ENCODE measurements around the gene PPDPF.

The PPDPF gene

DNA sequence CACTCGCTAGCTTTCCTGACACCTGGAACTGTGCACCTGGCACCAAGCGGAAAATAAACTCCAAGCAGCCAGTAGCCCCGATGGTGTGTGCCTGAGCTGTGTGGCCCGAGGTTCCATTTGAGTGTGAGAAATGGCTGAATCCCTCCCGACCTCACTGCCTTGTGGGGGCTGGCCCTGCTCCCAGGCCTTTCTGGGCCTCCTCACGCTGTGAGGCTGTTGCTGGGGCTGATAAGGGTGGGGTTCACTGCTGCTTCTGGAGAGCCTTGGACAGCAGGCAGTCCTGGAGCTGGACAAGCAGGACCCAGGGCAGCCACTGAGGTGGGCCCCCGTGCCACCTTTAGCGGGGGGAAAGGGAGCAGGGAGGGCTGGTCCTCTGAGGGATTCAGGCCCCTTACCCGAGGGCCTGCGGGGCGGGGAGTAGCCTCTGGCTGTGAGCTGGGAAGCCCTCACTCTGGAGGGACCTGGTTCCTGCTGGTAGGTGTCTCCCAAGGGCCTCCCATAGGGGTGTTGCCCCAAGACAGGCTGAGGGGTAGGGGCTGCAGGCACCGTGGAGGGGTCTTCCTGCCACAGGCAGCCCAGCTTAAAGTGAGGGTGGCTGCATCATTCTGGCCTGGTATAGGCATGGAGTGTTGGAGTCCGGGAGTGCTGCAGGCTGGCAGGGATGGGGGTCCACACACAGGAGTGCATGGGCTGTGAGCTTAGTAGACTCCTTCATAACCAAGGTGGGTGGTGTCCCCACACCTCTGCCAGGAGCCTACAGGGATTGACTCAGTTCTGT, 1.7 kb downstream of the PPDPF start:
- DNase-seq = no peak

GRCh38 chr20:63522981-63523611, 2.5 kb downstream of the PPDPF start:
- no peak for DNase-seq

DNA sequence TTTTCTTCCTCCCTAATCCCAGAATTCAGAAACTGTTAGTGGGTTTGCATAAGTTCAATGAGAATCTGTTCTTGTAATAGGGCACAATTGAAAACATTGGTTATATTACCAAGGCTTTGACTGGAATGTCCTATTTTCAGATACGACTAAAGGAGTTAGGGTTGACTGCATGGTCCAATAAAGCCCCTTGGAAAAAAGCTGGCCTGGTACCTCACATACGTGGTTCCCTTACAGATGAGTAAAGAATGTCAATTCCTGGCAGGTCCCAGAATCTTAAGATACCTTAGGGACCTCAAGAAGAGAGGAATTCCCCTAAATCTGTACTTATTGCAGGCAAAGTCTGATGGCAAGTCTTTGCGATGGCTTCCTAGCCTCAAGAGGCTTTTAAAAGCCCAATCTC, 4.6 kb downstream of the PPDPF start:
- DNase-seq = no peak

DNA sequence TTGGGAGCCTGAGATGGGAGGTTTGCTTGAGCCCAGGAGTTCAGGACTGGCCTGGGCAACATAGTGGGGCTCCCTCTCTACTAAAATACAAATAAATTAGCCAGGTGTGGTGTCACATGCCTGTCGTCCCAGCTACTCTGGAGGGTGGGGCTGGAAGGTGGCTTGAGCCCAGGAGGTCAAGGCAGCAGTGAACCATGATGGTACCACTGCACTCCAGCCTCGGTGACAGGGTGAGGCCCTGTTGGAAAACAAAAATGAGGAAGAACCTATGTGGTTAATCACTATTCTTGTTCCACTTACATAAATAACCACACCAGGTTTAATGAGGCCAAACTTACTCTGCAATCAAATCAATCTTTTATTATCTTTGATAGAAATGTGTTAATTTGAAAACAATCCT, 5.4 kb downstream of the PPDPF start:
- DNase-seq = no peak

DNA sequence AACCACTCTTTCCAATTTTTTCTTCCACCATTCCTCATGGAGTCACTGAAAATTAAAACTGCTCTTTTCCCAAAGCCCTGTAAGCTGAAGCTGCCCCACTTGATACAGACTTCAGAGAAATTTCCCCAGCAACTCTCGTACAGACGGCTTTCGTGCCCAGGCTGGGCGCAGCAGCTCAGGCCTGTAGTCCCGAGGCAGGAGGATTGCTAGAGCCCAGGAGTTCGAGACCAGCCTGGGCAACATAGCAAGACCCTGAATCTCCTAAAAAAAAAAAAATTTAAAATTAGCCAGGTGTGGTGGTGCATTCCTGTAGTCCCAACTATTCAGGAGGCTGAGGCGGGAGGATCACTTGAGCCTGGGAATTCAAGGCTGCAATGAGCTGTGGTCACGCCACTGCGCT, 6.6 kb downstream of the PPDPF start:
- DNase-seq = no peak

DNA sequence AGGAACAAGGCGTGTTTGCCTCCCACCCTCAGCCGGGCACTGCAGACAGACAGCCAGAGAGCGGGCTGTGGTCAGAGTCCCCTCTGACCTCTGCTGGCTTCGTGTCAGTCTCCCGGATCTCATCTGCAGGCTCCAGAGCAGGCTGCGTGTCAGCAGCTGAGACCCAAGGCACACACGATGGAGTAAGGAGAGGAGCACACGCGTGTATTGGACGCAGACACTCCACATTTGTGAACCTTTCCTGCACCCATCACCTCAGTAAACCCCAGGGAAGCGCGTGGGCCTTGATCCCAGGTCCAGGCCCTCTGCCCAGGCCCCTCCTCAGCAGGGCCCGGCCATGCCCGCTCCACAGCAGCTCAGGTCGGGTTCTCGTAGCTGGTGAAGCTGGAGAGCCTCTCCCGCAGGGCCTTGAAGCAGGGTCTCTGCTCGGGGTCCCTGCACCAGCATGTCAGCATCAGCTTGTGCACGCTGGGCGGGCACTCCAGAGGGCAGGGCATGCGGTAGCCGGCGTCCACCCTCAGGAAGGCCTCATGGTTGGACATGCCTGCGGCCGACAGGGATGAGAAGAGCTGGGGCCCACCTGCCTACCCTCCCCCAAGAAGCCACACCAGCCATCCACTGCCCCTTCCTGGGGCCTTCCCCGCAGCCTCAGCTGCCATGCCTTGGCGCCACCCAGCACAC, 8.8 kb downstream of the PPDPF start:
- no peak for DNase-seq

DNA sequence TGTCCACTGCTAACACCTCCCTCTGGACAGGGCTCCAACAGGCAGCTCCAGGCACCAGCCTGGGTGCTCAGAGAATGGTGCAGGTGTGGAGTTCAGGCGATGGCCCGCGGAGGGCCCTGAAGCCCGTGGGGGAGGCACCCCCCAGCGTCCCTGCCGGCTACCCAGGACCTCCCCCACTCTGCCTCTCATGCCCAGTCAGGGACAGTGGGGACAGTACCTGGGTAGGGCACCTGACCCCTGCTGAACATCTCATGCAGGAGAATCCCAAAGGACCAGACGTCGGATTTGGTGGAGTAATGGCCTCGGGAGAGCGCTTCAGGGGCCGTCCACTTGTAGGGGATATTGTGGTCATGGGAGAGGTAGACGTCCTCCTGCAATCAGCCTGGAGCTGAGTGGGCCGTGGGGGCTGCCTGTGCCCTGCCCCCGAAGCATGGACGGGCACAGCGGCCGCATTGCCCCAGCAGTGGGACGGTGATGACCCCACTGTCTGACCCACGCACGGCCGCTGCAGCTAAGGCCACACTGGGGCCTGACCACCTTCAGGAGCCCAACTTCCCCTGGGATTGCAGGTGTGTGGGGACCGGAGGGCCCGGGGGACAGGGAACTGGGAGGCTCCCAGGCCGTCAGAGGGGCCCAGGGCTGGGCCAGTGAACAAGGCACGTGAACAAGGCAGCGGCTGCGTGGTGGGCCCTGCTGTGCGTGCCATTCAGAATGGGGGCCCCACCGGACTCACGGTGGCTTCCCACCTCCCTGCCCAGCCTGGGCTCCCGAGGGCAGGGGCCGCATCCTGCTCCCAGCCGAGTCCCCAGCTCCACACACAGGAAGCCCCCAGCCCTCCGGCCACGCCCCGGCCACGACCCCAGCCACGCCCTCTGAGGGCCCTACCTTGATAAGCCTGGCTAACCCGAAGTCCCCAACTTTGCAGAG, 9.6 kb downstream of the PPDPF start:
- DNase-seq = no peak

GRCh38 chr20:63530788-63531160, 10.2 kb downstream of the PPDPF start:
- no peak for DNase-seq

DNA sequence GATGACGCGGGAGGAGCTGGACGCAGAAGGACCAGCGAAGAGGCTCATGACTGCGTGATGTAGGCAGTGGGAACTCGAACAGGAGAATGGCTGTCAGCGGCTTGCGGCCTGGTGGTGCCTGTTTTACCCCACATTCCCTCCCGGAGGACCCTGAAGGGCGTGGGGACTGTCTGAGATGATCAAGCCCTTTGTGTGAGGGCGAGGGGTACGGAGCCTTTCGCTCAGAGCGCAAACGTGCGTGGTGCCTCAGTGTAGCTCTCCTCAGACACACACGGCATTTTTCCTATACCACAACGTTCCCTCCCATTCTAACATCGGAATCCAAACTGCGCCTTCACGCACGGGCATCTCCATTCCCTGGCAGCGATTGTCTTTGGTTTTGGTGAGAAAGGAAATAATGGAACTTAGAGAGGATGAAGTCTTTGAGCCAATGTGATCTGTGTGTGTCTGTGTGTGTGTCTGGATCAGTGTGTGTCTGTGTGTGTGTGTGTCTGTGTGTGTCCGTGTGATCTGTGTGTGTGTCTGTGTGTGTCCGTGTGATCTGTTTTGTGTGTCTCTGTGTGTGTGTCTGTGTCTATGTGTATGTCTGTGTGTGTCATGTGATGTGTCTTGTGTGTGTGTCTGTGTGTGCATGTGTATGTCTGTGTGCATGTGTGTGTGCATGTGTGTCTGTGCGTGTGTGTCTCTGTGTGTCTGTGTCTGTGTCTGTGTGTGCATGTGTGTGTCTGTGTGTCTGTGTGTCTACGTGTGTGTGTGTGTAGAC, 11.3 kb downstream of the PPDPF start:
- no peak for DNase-seq

GRCh38 chr20:63532449-63532971, 11.9 kb downstream of the PPDPF start:
- DNase-seq = no peak

- DNase-seq = no peak
Observed at GRCh38 chr20:63533388-63533787, 12.8 kb downstream of the PPDPF start.

GRCh38 chr20:63533871-63534393, 13.4 kb downstream of the PPDPF start:
- no peak for DNase-seq

DNA sequence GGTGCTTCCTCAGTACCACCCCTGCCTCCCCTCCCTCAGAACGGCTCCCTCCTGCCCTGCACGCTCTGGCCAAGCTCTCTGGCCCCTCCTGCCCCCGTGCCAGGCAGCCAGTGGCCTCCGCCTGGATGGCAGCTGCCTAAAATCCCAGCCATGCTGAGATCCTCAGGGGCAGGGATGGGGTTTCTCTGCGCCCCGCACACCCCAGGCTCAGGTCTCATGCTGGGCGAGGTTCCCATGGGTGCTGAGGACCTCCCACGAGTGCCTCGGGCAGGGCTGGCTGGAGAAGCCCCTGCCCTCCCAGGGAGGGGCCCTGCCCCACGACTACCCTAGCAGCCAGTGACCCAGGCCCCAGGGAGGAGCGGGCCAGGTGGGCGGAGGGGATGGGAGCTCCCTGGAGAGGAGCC, 13.9 kb downstream of the PPDPF start:
- no peak for DNase-seq

GRCh38 chr20:63534831-63535651, 14.5 kb downstream of the PPDPF start:
- no peak for DNase-seq

DNA sequence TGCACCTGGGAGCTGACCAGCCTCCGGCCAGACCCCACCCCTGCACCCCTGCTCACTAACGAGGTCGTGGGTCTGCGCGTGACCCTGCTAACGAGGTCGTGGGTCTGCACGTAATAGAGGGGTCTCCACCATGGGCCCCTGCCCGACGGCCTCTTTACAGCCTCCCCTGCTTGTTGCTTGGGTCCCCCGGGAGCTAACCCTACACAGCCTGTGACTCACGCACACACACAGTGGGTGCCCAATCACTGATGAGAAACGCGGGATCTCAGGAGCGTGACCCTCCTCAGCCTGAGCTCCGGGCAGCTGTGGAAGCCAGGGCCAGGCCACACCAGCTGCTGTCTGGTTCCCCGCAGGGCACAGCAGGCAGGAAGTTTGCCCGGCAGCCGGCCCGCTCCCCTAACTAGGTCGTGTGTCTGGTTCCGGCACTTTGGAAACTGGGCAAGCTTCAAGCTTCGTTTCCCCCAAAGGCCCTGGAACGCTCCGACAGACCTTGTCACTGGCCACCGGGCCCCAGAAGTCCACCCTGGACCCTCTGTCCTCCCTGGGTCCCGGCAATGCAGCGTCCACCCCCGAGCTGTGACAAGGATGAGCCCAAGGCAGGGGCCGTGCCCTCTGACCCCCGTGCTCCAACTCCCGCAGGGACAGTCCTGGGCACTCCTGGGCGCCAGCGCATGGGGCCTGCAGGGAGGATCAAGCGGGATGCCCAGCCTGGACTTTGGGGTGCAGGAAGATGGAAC, 15.8 kb downstream of the PPDPF start:
- no peak for DNase-seq

GRCh38 chr20:63536997-63537524, 16.5 kb downstream of the PPDPF start, which contains the start of gene PTK6:
Gene PTK6, minus strand, starts transcription at chr20:63537376. Its CDS starts 62 bp downstream, at chr20:63537314.
- DNase-seq = no peak

DNA sequence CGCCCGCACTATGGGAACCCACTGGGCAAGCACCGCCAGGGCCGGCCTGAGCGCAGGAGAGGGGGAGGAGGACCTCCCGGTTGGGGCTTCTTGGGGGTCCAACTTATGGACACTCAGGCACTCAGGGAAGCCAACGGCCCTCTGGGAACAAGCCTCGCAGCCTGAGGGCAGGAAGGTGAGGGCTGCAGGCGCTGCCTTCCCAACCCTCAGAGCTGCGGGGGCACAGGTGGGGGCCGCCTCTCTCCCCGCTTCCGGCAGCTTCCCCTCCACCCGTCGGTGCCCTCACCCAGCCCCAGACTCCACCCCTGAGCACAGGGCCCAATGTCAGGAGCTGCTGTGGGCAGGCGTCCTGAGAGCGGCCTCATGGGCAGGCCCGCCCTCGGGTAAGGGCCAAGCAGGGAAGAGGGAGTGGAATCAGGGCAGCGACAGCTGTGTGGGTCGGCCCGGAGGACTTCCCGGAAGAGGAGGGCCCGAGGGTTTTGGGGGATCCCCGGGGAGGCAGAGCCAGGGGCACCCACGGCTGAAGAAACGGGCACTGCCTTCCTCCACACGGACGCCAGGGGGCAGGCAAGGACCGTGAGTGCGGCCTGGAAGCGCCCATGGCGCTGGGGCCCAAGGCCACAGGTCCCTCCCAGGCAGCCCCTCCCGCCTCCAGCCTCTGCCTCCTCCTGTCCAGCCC, 17.1 kb downstream of the PPDPF start:
- DNase-seq = peak; percentile 51

DNA sequence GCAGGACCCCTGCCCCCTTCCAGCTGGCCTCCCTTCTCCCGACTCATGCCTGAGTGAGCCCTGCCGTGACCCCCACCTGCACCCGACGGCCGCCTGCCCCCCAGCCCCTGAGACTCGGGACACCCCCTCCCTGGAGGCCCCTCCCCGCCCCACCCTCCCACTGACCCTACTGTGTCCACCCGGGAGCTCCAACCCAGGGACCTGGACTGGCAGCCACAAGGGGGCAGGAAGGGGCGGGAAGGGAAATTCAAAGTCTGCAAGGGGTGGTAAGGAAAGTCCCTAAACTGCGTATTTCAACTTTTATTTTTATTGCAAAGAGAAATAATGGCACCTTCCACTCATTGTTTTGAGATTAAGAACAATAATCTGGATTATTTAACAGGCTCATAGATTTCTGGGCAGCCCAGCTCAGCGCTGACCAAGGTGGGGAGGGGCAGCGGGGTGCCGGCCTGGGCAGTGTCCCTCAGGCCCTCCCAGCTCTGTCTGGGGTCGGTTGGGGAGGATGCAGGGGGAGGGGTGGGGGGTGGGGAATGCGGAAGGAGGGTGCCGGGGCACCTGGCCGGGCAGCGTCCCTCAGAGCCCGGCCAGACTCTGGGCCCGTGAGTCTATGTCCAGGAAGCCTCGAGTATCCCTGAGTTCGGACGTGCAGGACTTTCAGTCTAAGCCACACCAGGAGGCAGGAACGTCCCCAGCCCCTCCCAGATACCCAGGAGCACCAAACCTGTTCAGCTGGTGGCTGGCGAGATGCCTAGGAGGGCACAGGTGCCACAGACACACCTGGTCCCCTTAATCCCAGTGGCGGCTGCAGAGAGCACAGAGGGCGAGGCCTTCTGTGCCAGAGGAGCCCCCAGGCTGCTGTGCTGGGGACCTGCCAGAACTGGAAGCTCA, 17.9 kb downstream of the PPDPF start:
- no peak for DNase-seq
